SK-N-SH (cell line): Measurements from ENCODE around the gene ANKRD12. TPM values are rescaled to one million over a fixed set of nuclear protein-coding genes. Genes with fewer than 3 reads are reported as not detected.

ENCODE experiments used
- CTCF ChIA-PET: fragments of 300-600, 350-600 bp; formaldehyde crosslinking; extraction: SDS; loops from one replicate; lab custom pipeline; 2021; lab: Yijun Ruan, JAX
- POLR2A ChIA-PET: fragments of 350-600 bp; sonication (Branson Sonifier 250); formaldehyde crosslinking; extraction: SDS; loops from one replicate; lab custom pipeline; 2020; ENCODE audit warnings: antibody characterized with exemption, inconsistent platforms; lab: Yijun Ruan, JAX
- DNase-seq: peaks from one replicate; pipeline ENCODE4 v3.0.0; 2012
- H2AFZ ChIP-seq: fragments of 200-600 bp; sonication (generic); 2 replicates; pipeline ENCODE4 v1.8.1; 2016; ENCODE audit warnings: antibody characterized with exemption, mild to moderate bottlenecking, low read depth
- H3F3A ChIP-seq: fragments of 200-600 bp; sonication (generic); replicated peaks from 2 replicates; pipeline ENCODE3; 2016; ENCODE audit warnings: antibody characterized with exemption, mild to moderate bottlenecking; ENCODE audit not compliant: insufficient read depth
- H3K27ac ChIP-seq, 2 experiments: fragments of 200-500 bp in 1 of 2; fragments of 200-600 bp in 1 of 2; sonication (Bioruptor generic) in 1 of 2; sonication (generic), shearing (Covaris generic) in 1 of 2; 2 replicates each; pipeline versions ENCODE4 v1.5.1 to v1.6.1; 2014 to 2016; ENCODE audit warnings: low read depth in 2 of 2, inconsistent platforms in 1 of 2, low read length in 1 of 2, mild to moderate bottlenecking in 1 of 2, mixed read lengths in 1 of 2
- H3K27me3 ChIP-seq: fragments of 200-600 bp; sonication (generic), shearing (Covaris generic); 2 replicates; pipeline ENCODE4 v1.6.1; 2016; ENCODE audit warnings: mixed run types; ENCODE audit not compliant: insufficient read depth
- H3K36me3 ChIP-seq, 2 experiments: fragments of 200-500 bp in 1 of 2; fragments of 200-600 bp in 1 of 2; sonication (Bioruptor generic) in 1 of 2; sonication (generic) in 1 of 2; replicated peaks in 1 of 2; 2 replicates each; pipeline versions ENCODE3 to v1.5.1; 2014 to 2016; ENCODE audit warnings: low read length in 1 of 2, mild to moderate bottlenecking in 1 of 2; ENCODE audit not compliant: insufficient read depth in 2 of 2, control insufficient read depth in 1 of 2
- H3K4me1 ChIP-seq, 2 experiments: fragments of 200-500 bp in 1 of 2; fragments of 200-600 bp in 1 of 2; sonication (Bioruptor generic) in 1 of 2; sonication (generic), shearing (Covaris generic) in 1 of 2; 2 replicates each; pipeline versions ENCODE4 v1.5.1 to v1.6.1; 2014 to 2016; ENCODE audit warnings: low read depth in 1 of 2, low read length in 1 of 2, mixed run types in 1 of 2; ENCODE audit not compliant: insufficient read depth in 2 of 2, control insufficient read depth in 1 of 2
- H3K4me2 ChIP-seq: fragments of 200-600 bp; sonication (generic), shearing (Covaris generic); 2 replicates; pipeline ENCODE4 v1.6.1; 2017; ENCODE audit warnings: mixed run types
- H3K4me3 ChIP-seq, 2 experiments: fragments of 200-500 bp in 1 of 2; fragments of 200-600 bp in 1 of 2; sonication (Bioruptor generic) in 1 of 2; sonication (generic), shearing (Covaris generic) in 1 of 2; 2 replicates each; pipeline versions ENCODE4 v1.5.1 to v1.8.1; 2014 to 2016; ENCODE audit warnings: low read depth in 2 of 2, inconsistent platforms in 1 of 2, low read length in 1 of 2, mild to moderate bottlenecking in 1 of 2, mixed read lengths in 1 of 2, moderate library complexity in 1 of 2
- H3K79me2 ChIP-seq: fragments of 200-600 bp; sonication (generic); 2 replicates; pipeline ENCODE4 v1.8.1; 2017; ENCODE audit warnings: mild to moderate bottlenecking; ENCODE audit not compliant: insufficient read depth
- H3K9ac ChIP-seq: fragments of 200-600 bp; sonication (generic); 2 replicates; pipeline ENCODE4 v1.6.1; 2017; ENCODE audit warnings: mixed run types
- H3K9me2 ChIP-seq: fragments of 200-600 bp; sonication (generic); 2 replicates; pipeline ENCODE4 v1.6.1; 2017; ENCODE audit warnings: mixed run types
- H3K9me3 ChIP-seq: fragments of 200-600 bp; sonication (generic); 2 replicates; pipeline ENCODE4 v1.6.1; 2017; ENCODE audit warnings: mixed run types, mild to moderate bottlenecking, moderate library complexity
- H4K20me1 ChIP-seq: fragments of 200-600 bp; sonication (generic); 2 replicates; pipeline ENCODE4 v1.6.1; 2017; ENCODE audit warnings: mild to moderate bottlenecking, mixed run types; ENCODE audit not compliant: insufficient read depth
- ELF1 ChIP-seq: IDR thresholded peaks from 2 replicates; pipeline ENCODE4 v1.4.0; 2012
- EZH2phosphoT487 ChIP-seq: fragments of 200-600 bp; sonication (generic); IDR thresholded peaks from 2 replicates; pipeline ENCODE4 v1.6.1; 2017; ENCODE audit warnings: low read depth, mixed run types, mild to moderate bottlenecking, antibody characterized with exemption, moderate library complexity, borderline replicate concordance
- FOSL2 ChIP-seq: IDR thresholded peaks from 2 replicates; pipeline ENCODE4 v1.4.0; 2012; ENCODE audit warnings: low read depth, mild to moderate bottlenecking, moderate library complexity, borderline replicate concordance
- GATA2 ChIP-seq: sonication (generic); formaldehyde crosslinking; IDR thresholded peaks from 2 replicates; pipeline ENCODE4 v1.5.0; 2020; ENCODE audit warnings: mild to moderate bottlenecking, missing genetic modification reagents
- JUND ChIP-seq: IDR thresholded peaks from 2 replicates; pipeline ENCODE4 v1.4.0; 2012
- MEF2A ChIP-seq: IDR thresholded peaks from 2 replicates; pipeline ENCODE4 v1.4.0; 2012; ENCODE audit warnings: low read depth, borderline replicate concordance
- NFIC ChIP-seq: IDR thresholded peaks from 2 replicates; pipeline ENCODE4 v1.4.0; 2012; ENCODE audit warnings: borderline replicate concordance
- NRF1 ChIP-seq: IDR thresholded peaks from 2 replicates; pipeline ENCODE4 v1.6.1; 2012; ENCODE audit warnings: low read depth, mild to moderate bottlenecking, low read length
- POLR2AphosphoS5 ChIP-seq: IDR thresholded peaks from 2 replicates; pipeline ENCODE4 v1.6.1; 2012; ENCODE audit warnings: low read depth, low read length
- RAD21 ChIP-seq: IDR thresholded peaks from 2 replicates; pipeline ENCODE4 v1.6.1; 2012; ENCODE audit warnings: mild to moderate bottlenecking, low read length
- RCOR1 ChIP-seq: fragments of 150-350 bp; IDR thresholded peaks from 2 replicates; pipeline ENCODE4 v1.6.1; 2017; ENCODE audit warnings: antibody characterized with exemption, low read length
- SIN3A ChIP-seq: IDR thresholded peaks from 2 replicates; pipeline ENCODE4 v1.6.1; 2012; ENCODE audit warnings: low read depth, mild to moderate bottlenecking, low read length, moderate library complexity, borderline replicate concordance
- SMC3 ChIP-seq: IDR thresholded peaks from 2 replicates; pipeline ENCODE4 v1.6.1; 2012; ENCODE audit warnings: low read depth, low read length, improper control_type of control experiment
- TAF1 ChIP-seq: IDR thresholded peaks from 2 replicates; pipeline ENCODE4 v1.6.1; 2012; ENCODE audit warnings: low read depth, mild to moderate bottlenecking, low read length, moderate library complexity, borderline replicate concordance
- YY1 ChIP-seq: IDR thresholded peaks from 2 replicates; pipeline ENCODE4 v1.4.0; 2012; ENCODE audit warnings: low read depth, mild to moderate bottlenecking
- WGBS: methylation state at CpG from one replicate; pipeline ENCODE4 v1.1.6; 2017; ENCODE audit warnings: low lambda C conversion rate; 5-methylcytosine and 5-hydroxymethylcytosine counted together
- polyA plus RNA-seq, 3 experiments: library from polyadenylated mRNA; depleted of rRNA; stranded (reverse); fragments of >200 nt; gene quantifications; 2 replicates each; pipeline ENCODE4 v1.2.3, GENCODE V29; 2012
- TF ChIP-seq, protein P1 (sequence below): IDR thresholded peaks from 2 replicates; pipeline ENCODE4 v1.4.0; 2012; ENCODE audit warnings: low read depth, borderline replicate concordance
- TF ChIP-seq, protein P2 (sequence below): IDR thresholded peaks from 2 replicates; pipeline ENCODE4 v1.4.0; 2012; ENCODE audit warnings: low read depth, borderline replicate concordance
- TF ChIP-seq, protein P3 (sequence below): fragments of 150-350 bp; IDR thresholded peaks from 2 replicates; pipeline ENCODE4 v1.6.1; 2016; ENCODE audit warnings: mild to moderate bottlenecking, low read depth, low read length
- TF ChIP-seq, protein P4 (sequence below): fragments of 150-350 bp; IDR thresholded peaks from 2 replicates; pipeline ENCODE4 v1.6.1; 2017; ENCODE audit warnings: antibody characterized with exemption, low read length, low read depth, borderline replicate concordance
- TF ChIP-seq, protein P5 (sequence below): IDR thresholded peaks from 2 replicates; pipeline ENCODE4; 2012
- TF ChIP-seq, protein P6 (sequence below): fragments of 200-600 bp; sonication (generic); IDR thresholded peaks from 2 replicates; pipeline ENCODE4 v1.6.1; 2017; ENCODE audit warnings: antibody characterized with exemption, mild to moderate bottlenecking, moderate library complexity

The ANKRD12 gene
- polyA plus RNA-seq, 1 of the 3 experiments (the other 2 are of a cell fraction), result 1.3 TPM

DNA sequence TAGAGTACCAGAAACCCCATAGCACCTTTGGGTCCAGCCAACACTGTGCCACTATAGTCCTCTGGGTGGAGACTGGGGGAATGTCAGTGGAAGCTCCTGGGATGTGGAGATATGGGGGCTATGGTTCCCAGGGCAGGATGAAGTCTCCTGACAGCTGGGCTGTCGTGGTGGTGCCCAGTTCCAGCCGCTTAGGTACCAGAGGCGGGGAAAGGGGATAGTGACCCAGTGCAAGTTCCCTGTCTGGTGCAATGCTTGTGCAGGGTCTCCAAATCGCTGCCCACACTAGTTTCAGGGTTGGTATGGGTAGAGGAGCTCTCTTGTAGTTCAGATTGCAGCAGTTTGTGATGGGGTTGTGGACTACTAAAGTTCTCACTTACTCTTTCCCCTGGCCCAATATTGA, 97.9 kb downstream of the ANKRD12 start:
- no peak for DNase-seq
- no peaks in the 10 kb centered on the region for H3K4me1 ChIP-seq
- peaks cover 9 to 48% of the 10 kb centered on the region in 2 experiments for H3K36me3 ChIP-seq
- no peaks in the 10 kb centered on the region for H3K9me2 ChIP-seq
- ChIA-PET POLR2A (no interaction called here), CTCF (interaction anchor here (0.9 kb wide), 1 partner anchor 26 kb away, joined by 3 read pairs; no protein-coding TSS in a partner anchor)
- H3K27me3 ChIP-seq, result no peaks in the 10 kb centered on the region
- H3K9ac ChIP-seq, result no peak overlapping the region
- H3K79me2 ChIP-seq, result peaks cover 38% of the 10 kb centered on the region
- 92% methylated on average over 4 of the region's 4 CpGs for WGBS
- no peaks in the 10 kb centered on the region; the same call in 1 of the 2 replicates for H4K20me1 ChIP-seq
- 0 out of 2 replicates have a peak, but pooled peaks cover 8% of the 10 kb centered on the region for H3K9me3 ChIP-seq
- no peak overlapping the region for H3K27ac ChIP-seq
- TF ChIP-seq YY1, result no peak
- TF ChIP-seq RCOR1, result no peak
- no peak for TF ChIP-seq ELF1
- TF ChIP-seq, protein P1, sequence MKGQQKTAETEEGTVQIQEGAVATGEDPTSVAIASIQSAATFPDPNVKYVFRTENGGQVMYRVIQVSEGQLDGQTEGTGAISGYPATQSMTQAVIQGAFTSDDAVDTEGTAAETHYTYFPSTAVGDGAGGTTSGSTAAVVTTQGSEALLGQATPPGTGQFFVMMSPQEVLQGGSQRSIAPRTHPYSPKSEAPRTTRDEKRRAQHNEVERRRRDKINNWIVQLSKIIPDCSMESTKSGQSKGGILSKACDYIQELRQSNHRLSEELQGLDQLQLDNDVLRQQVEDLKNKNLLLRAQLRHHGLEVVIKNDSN, result no peak
- TF ChIP-seq SIN3A, result no peak
- TF ChIP-seq, protein P2, sequence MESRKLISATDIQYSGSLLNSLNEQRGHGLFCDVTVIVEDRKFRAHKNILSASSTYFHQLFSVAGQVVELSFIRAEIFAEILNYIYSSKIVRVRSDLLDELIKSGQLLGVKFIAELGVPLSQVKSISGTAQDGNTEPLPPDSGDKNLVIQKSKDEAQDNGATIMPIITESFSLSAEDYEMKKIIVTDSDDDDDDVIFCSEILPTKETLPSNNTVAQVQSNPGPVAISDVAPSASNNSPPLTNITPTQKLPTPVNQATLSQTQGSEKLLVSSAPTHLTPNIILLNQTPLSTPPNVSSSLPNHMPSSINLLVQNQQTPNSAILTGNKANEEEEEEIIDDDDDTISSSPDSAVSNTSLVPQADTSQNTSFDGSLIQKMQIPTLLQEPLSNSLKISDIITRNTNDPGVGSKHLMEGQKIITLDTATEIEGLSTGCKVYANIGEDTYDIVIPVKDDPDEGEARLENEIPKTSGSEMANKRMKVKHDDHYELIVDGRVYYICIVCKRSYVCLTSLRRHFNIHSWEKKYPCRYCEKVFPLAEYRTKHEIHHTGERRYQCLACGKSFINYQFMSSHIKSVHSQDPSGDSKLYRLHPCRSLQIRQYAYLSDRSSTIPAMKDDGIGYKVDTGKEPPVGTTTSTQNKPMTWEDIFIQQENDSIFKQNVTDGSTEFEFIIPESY, result no peak
- no peak for TF ChIP-seq NFIC
- TF ChIP-seq EZH2phosphoT487, result no peak
- no peak for TF ChIP-seq RAD21
- TF ChIP-seq JUND, result no peak
- TF ChIP-seq NRF1, result no peak
- no peak for TF ChIP-seq MEF2A
- TF ChIP-seq FOSL2, result no peak
- no peak overlapping the region for H2AFZ ChIP-seq
- H3K4me3 ChIP-seq, result no peak overlapping the region
- no peak overlapping the region for H3K4me2 ChIP-seq
- H3F3A ChIP-seq, result no peaks in the 10 kb centered on the region

DNA sequence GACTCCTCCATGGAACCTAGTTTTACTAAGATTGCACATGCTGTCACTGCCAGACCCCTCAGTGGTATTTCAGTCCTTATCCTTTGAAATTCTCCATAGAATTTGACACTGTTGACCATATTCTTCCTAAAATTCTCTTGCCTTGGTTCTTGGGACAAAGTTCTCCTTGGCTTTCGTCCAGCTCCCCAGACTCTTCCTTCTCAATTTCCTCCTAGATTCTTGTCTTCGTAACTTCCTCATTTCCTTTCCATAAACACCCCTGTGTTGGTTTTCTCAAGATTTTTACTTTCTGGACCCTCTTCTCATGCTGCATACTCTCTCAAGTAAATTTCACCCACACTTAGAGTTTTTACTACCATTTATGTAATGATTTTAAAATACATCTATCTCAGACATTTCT, 101.4 kb downstream of the ANKRD12 start:
- H3K4me3 ChIP-seq, result no peak overlapping the region
- no peaks in the 10 kb centered on the region for H3K4me1 ChIP-seq
- no peak overlapping the region for H2AFZ ChIP-seq
- no peak overlapping the region for H3K9ac ChIP-seq
- H3K27me3 ChIP-seq, result no peaks in the 10 kb centered on the region
- ChIA-PET POLR2A (no interaction called here), CTCF (interaction anchor here (0.8 kb wide), 1 partner anchor 13 kb away, joined by 3 read pairs; no protein-coding TSS in a partner anchor)
- no peaks in the 10 kb centered on the region for H3K9me3 ChIP-seq
- 96% methylated on average over 2 of the region's 2 CpGs for WGBS
- H4K20me1 ChIP-seq, result no peaks in the 10 kb centered on the region
- peaks cover 8% of the 10 kb centered on the region; the same call in 1 of the 2 replicates for H3K79me2 ChIP-seq
- H3K27ac ChIP-seq, result no peak overlapping the region
- H3K9me2 ChIP-seq, result no peaks in the 10 kb centered on the region
- no peaks in the 10 kb centered on the region for H3F3A ChIP-seq
- H3K36me3 ChIP-seq, result peaks cover 23 to 51% of the 10 kb centered on the region in 2 experiments
- no peak for DNase-seq
- H3K4me2 ChIP-seq, result no peak overlapping the region
- TF ChIP-seq, protein P3, sequence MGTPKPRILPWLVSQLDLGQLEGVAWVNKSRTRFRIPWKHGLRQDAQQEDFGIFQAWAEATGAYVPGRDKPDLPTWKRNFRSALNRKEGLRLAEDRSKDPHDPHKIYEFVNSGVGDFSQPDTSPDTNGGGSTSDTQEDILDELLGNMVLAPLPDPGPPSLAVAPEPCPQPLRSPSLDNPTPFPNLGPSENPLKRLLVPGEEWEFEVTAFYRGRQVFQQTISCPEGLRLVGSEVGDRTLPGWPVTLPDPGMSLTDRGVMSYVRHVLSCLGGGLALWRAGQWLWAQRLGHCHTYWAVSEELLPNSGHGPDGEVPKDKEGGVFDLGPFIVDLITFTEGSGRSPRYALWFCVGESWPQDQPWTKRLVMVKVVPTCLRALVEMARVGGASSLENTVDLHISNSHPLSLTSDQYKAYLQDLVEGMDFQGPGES, result no peak
- TF ChIP-seq SMC3 (no peak), YY1 (no peak), GATA2 (CRISPR knock-in tag) (no peak), POLR2AphosphoS5 (no peak), TAF1 (no peak), RAD21 (no peak), RCOR1 (no peak), ELF1 (no peak), NFIC (no peak)
- TF ChIP-seq, protein P4, sequence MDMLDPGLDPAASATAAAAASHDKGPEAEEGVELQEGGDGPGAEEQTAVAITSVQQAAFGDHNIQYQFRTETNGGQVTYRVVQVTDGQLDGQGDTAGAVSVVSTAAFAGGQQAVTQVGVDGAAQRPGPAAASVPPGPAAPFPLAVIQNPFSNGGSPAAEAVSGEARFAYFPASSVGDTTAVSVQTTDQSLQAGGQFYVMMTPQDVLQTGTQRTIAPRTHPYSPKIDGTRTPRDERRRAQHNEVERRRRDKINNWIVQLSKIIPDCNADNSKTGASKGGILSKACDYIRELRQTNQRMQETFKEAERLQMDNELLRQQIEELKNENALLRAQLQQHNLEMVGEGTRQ, result no peak
- TF ChIP-seq, protein P5, sequence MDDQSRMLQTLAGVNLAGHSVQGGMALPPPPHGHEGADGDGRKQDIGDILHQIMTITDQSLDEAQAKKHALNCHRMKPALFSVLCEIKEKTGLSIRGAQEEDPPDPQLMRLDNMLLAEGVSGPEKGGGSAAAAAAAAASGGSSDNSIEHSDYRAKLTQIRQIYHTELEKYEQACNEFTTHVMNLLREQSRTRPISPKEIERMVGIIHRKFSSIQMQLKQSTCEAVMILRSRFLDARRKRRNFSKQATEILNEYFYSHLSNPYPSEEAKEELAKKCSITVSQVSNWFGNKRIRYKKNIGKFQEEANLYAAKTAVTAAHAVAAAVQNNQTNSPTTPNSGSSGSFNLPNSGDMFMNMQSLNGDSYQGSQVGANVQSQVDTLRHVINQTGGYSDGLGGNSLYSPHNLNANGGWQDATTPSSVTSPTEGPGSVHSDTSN, result no peak
- TF ChIP-seq, protein P6, sequence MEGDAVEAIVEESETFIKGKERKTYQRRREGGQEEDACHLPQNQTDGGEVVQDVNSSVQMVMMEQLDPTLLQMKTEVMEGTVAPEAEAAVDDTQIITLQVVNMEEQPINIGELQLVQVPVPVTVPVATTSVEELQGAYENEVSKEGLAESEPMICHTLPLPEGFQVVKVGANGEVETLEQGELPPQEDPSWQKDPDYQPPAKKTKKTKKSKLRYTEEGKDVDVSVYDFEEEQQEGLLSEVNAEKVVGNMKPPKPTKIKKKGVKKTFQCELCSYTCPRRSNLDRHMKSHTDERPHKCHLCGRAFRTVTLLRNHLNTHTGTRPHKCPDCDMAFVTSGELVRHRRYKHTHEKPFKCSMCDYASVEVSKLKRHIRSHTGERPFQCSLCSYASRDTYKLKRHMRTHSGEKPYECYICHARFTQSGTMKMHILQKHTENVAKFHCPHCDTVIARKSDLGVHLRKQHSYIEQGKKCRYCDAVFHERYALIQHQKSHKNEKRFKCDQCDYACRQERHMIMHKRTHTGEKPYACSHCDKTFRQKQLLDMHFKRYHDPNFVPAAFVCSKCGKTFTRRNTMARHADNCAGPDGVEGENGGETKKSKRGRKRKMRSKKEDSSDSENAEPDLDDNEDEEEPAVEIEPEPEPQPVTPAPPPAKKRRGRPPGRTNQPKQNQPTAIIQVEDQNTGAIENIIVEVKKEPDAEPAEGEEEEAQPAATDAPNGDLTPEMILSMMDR, result no peak
